GM19099 (cell line): ENCODE results near the gene AKT1S1.

Source experiments
- POLR2A ChIP-seq: IDR thresholded peaks from 3 replicates; pipeline ENCODE4 v1.6.1; 2011; ENCODE audit warnings: low read depth; ENCODE audit not compliant: insufficient read length; ENCODE audit errors: extremely low read depth

AKT1S1 gene

GRCh38 chr19:49892716-49893115, 15.6 kb upstream of the AKT1S1 start:
- no peak for TF ChIP-seq POLR2A

GRCh38 chr19:49891393-49891792, 14.2 kb upstream of the AKT1S1 start:
- no peak for TF ChIP-seq POLR2A

DNA sequence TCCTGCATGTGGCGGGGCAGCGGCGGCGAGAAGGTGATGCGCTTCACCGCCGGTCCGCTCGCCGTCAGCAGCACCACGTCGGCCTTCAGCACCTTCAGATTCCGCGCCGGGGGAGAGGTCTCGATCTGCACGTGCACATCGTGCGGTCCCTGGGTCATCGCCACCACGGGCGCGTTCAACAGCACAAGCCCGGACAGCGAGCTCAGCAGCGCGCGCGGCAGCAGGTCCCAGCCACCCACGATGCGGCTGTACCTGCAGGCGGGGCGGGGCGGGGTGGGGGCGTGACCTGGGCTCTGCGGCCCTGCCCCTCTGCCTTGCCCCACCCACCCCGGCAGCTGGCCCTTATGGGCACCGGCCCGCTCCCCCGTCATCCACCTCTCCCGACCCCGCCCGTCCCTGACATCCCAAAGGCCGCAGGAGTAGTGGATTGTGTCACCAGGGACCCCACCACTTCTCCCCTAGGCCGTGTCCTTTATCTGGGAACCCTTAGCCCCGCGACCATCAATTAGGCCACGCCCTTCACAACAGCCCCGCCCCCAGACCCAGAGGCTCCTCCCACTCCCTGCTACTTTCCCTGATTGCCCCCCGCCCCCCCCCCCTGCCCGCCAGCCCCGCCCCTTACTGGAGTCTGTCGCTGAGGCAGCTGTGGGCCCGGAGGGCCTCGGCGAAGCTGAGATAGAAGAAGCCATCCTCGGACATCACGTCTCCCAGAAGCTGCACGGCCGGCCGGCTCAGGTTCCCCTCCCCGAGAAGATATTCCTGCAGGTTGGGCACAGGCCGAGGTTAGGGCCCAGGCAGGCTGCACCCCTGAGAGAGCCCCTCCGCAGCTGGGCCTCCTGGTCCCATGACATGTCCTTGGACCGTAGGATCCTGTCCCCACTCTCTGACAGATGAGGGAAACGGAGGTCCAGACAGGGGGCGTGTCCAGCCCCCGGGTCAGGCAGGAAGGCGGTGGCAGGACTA, 13.5 kb upstream of the AKT1S1 start:
- TF ChIP-seq POLR2A = no peak

DNA sequence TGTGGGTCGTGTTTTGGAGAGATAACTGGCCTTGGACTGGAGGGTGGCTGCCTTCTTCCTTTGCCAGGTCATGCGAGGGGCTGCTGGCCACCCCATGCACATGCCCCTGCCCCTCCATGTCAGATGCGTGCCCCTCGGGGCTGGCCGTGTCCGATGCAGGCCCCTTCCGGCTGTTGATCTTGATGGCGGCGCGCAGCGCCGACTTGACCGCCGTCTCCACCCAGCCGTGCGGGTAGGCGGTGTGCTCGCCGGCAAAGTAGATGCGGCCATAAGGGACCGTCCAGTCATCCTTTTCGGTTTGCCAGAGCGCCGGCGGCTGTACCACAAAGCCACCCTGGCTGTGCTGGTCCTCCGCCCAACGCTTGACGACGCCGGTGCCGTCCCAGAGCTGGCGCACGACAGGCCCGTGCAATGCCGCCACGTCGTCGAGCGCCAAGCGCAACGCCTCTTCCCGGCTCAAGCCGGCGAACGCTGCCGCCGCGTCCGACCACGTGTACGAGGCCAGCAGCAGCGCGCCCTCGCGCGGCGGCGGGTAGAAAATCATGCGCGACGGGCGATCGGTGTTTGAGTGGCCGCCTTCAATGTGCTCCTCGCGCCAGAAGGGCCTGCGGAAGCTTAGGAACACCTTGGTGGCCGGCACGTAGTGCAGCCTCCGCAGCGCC, 12.7 kb upstream of the AKT1S1 start:
- peak; percentile 20 for TF ChIP-seq POLR2A

GRCh38 chr19:49889038-49889686, 12.0 kb upstream of the AKT1S1 start:
- TF ChIP-seq POLR2A = no peak

GRCh38 chr19:49888510-49888824, 11.3 kb upstream of the AKT1S1 start:
- TF ChIP-seq POLR2A = no peak

- TF ChIP-seq POLR2A = no peak
Measured at GRCh38 chr19:49887665-49888509, 10.7 kb upstream of the AKT1S1 start.

- no peak for TF ChIP-seq POLR2A
Measured at GRCh38 chr19:49887037-49887664, 10.0 kb upstream of the AKT1S1 start.

GRCh38 chr19:49884760-49885159, 7.6 kb upstream of the AKT1S1 start:
- no peak for TF ChIP-seq POLR2A

DNA sequence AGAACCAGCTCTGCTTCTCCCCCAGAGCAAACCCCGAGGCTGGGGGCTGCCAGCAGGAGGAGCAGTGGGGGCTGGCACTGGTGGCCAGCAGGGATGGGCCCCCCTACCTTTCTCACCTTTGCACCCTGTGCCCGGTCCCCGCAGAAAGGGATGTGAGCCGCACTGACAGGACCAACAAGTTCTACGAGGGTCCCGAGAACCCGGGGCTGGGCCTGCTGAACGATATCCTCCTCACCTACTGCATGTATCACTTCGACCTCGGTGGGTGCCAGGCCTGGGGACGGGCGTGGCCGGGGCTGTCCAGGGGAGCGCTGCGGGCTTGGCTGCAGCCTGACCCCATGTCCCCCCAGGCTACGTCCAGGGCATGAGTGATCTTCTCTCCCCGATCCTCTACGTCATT, 7.0 kb upstream of the AKT1S1 start:
- no peak for TF ChIP-seq POLR2A

DNA sequence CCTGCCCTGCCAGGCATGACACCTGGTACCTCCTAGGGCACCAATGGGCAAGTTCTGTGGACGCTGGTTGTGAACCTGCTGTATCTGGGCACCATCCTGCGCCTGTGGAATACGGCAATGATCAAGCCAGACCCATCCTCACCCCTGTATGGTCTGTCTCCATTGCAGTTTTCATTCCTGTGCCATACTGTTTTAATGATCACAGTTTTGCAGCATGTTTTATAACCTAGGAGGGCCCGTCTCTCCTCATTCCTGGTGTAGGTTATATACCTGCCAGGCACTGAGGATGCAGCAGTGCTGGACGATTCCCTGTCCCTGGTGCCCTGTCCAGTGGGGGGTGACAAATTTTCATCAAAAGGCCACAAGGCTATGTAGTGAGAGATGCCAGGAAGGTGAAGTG, 5.9 kb upstream of the AKT1S1 start:
- no peak for TF ChIP-seq POLR2A

DNA sequence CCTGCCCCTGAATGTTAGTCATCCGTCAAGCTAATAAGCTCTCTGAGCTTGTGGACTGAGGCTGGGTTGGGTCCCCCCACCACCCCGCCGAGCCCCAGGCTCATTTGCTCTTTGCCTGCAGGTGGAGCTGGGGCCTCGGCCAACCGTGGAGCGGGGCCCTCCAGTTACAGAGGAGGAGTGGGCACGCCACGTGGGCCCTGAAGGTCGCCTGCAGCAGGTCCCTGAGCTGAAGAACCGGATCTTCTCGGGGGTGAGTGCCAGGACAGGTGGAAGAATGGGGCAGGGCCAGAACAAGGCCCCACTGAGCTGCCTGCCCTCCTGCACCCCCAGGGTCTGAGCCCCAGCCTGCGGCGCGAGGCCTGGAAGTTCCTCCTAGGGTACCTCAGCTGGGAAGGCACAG, 5.5 kb upstream of the AKT1S1 start:
- no peak for TF ChIP-seq POLR2A

GRCh38 chr19:49881672-49882394, 4.7 kb upstream of the AKT1S1 start:
- TF ChIP-seq POLR2A = no peak

- no peak for TF ChIP-seq POLR2A
Measured at GRCh38 chr19:49881186-49881585, 4.0 kb upstream of the AKT1S1 start.
